K562 (cell line): Measurements from ENCODE around the gene SPIRE1. TPM values are rescaled to one million over a fixed set of nuclear protein-coding genes. Genes with fewer than 3 reads are reported as not detected.

Source experiments
- BRD4 ChIP-seq: fragments of 200-600 bp; sonication (generic); IDR thresholded peaks from 2 replicates; pipeline ENCODE4 v1.6.1; 2017; ENCODE audit warnings: inconsistent platforms
- FIP1L1 ChIP-seq: fragments of 200-400 bp; formaldehyde crosslinking; IDR thresholded peaks from 2 replicates; pipeline ENCODE4 v1.6.1; 2018; ENCODE audit warnings: mild to moderate bottlenecking, low read depth, low read length; ENCODE audit not compliant: poor library complexity, severe bottlenecking
- KLF10 ChIP-seq: fragments of 250-450 bp; sonication (Bioruptor Pico); IDR thresholded peaks from 2 replicates; pipeline ENCODE4 v1.6.1; 2021; ENCODE audit warnings: matching md5 sums
- MGA ChIP-seq: fragments of 450-650 bp; IDR thresholded peaks from 2 replicates; pipeline ENCODE4 v1.6.1; 2016; ENCODE audit warnings: mild to moderate bottlenecking, moderate library complexity
- MXI1 ChIP-seq: IDR thresholded peaks from 2 replicates; pipeline ENCODE4 v1.6.1; 2011; ENCODE audit warnings: low read depth, mild to moderate bottlenecking, improper control_type of control experiment, low read length
- PHF20 ChIP-seq: fragments of 450-650 bp; IDR thresholded peaks from 2 replicates; pipeline ENCODE4 v1.6.1; 2018; ENCODE audit not compliant: partially characterized antibody
- TBP ChIP-seq: optimal IDR thresholded peaks from 2 replicates; pipeline ENCODE3; 2011; ENCODE audit warnings: low read depth, low read length, improper control_type of control experiment
- ZBTB49 ChIP-seq: sonication (generic); formaldehyde crosslinking; IDR thresholded peaks from 2 replicates; pipeline ENCODE4 v1.8.0; 2022; ENCODE audit warnings: missing genetic modification reagents, mild to moderate bottlenecking, borderline replicate concordance
- ZBTB9 ChIP-seq: fragments of 450-650 bp; formaldehyde crosslinking; IDR thresholded peaks from 2 replicates; pipeline ENCODE4 v1.4.0; 2020; ENCODE audit warnings: mild to moderate bottlenecking, moderate library complexity
- ZZZ3 ChIP-seq: fragments of 450-650 bp; IDR thresholded peaks from 2 replicates; pipeline ENCODE4 v1.6.1; 2016; ENCODE audit warnings: antibody characterized with exemption, mild to moderate bottlenecking, moderate library complexity
- polyA plus RNA-seq, 8 experiments: library from polyadenylated mRNA; depleted of rRNA in 4 of 8; stranded (reverse) in 5 of 8; unstranded in 3 of 8; fragments of >200 nt; fragmentation: Nextera tagmentation in 2 of 8; fragmentation: Illumina TruSeq in 1 of 8; extraction: Ambion mirVana in 2 of 8; extraction: Trizol in 1 of 8; gene quantifications; 2 replicates each; pipeline versions ENCODE4 v1.2.1 to v1.2.3, GENCODE V29; 2011 to 2014; ENCODE audit warnings: inconsistent platforms in 1 of 8, missing spikeins in 1 of 8
- total RNA-seq, 7 experiments: library from RNA; depleted of rRNA in 6 of 7; stranded (reverse); fragments of >200 nt in 6 of 7; fragmentation: Illumina TruSeq in 2 of 7; extraction: Trizol in 2 of 7; gene quantifications; 2 replicates each; pipeline versions ENCODE4 v1.2.1 to v1.2.3, GENCODE V29; 2011 to 2021; ENCODE audit warnings: low replicate concordance in 1 of 7

The SPIRE1 gene
- total and polyA plus RNA-seq, 9 of the 15 experiments (the other 6 are each of a cell fraction or from before 2014, with no cell fraction given) = 2.9 to 14.0 (median 10.2) TPM

- TF ChIP-seq MGA (peak; percentile 68), FIP1L1 (peak; percentile 94), BRD4 (peak; percentile 41), PHF20 (peak; percentile 95), MXI1 (0 out of 2 replicates have a peak, but pooled peaks have one; percentile 57), ZBTB9 (CRISPR knock-in tag) (0 out of 2 replicates have a peak, but pooled peaks have one; percentile 58), TBP (peak; percentile 87), KLF10 (no peak), ZBTB49 (CRISPR knock-in tag) (0 out of 2 replicates have a peak, but pooled peaks have one; percentile 51), ZZZ3 (peak; percentile 70; the same call in 1 of the 2 replicates)
Observed at GRCh38 chr18:12702221-12703095, 44.6 kb upstream of the SPIRE1 start, which contains the start of the genes CEP76 and PSMG2 (continued).
